HG02852 (cell line): Measurements from ENCODE around the gene STK24.

Experiments used
- ATAC-seq: cut with Tn5 transposase; IDR thresholded peaks from one replicate; pipeline ENCODE4 v1.9.1; 2021; ENCODE audit warnings: mild to moderate bottlenecking, moderate library complexity; ENCODE audit not compliant: unreplicated experiment

Gene STK24

GRCh38 chr13:98440390-98441055, 136.4 kb downstream of the STK24 start:
- ATAC-seq = no peak

GRCh38 chr13:98439896-98440295, 137.0 kb downstream of the STK24 start:
- ATAC-seq = no peak

DNA sequence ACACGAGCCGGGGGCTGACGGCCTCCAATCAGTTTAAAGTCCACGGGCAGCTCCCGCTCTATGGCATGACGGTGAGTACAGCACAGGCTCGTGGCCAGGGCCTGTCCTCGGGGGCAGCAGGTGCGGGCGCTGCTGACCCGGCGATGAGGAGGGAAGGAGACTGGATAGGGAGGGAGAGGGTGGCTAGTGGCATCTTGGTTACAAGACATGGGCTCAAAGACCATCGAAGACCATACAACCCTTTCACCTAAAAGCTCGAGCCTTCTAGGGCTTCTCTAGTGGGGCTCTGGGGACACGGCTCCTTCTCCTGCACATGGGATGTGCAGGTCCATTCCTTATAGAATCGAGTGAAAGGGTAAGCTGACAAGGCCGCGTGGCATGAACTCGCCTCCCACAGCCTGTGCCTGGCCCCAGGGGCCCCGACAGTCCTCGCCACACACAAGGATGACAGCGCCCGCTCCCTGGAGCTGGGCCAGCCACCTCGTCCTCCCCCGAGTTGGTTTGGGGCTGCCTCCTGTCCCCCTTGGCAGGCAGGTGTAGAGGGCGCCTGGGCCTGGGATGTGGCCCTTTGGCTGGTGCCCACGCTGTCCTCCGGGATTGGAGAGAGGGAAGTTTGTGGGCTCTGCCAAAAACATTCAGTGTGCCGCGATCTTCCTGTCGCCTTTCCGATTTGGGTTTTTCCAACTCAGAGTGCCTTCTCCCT, 137.6 kb downstream of the STK24 start:
- no peak for ATAC-seq

DNA sequence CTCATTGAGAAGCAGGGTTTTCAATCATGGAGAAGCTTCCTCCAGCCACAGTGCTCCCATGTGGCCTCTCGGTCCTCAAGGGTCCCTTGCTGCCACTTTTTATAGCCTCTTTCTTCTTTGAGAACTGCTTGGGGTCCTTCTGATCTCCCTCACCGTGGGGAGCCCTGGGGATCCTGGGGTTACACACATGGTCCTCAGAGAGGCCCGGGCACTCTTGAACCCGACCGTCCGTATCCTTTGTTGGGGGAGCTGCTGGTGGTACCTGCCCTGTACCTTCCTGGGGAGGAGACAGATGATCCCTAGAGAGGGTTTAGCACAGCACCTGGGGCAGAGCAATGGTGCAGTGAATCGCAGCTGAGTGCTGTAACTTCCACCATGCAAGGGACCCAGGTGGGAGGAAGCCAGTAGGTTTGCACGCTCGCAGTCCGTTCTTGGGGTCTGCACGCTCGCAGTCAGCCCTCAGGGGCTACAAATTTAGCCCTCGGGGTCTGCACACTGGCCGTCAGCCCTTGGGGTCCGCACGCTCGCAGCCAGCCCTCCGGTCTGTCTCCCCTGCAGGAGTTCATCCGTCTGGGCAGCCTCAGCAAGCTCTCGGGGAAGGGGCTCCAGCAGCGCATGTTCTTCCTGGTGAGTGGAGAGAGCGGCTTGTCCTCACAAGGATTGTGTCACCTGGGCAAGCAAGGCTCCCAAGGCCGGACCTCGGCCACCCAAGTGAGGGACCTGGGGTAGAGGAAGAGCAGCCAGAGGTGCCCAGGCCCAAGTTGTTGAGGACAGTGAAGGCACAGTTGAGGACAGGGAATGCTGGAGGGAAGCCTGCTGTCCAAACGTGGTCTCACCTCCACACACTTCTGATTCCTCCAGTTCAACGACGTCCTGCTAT, 138.4 kb downstream of the STK24 start:
- no peak for ATAC-seq

DNA sequence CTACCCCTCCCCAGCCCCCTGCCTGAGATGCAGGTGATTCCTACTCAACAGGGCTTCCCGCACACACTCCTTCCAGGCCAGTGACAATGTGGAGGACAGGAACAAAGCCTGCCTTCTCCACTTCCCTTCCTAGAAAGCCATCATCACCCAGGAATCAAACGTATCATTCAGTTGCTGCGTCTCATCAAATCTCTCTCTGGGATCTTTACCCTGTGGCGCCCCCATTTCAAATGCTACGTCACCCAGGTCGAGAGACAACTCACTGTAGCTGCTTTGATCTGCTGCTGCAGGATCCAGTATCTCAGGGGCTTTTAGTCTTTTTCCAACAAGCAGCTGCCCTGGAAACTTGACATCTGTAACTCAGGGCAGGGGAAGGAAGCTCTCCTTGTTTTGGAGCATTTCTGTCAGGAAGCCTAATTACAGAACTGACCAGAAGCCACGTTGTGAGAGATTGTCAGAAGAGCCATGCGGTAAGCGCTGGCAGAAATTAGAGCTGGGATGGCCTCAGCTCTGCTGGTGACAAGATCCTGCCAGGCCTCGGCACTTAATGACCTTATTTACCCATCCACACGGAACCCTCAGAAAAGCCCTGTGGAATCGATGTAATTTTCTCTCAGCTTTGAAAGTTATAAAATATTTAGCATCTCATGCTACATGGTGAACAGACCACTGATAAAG, 140.5 kb downstream of the STK24 start:
- ATAC-seq = no peak

- no peak for ATAC-seq
These were observed 141.5 kb downstream of the STK24 start for GRCh38 chr13:98435376-98435775.

- no peak for ATAC-seq
These were observed 142.8 kb downstream of the STK24 start for GRCh38 chr13:98434060-98434459.

DNA sequence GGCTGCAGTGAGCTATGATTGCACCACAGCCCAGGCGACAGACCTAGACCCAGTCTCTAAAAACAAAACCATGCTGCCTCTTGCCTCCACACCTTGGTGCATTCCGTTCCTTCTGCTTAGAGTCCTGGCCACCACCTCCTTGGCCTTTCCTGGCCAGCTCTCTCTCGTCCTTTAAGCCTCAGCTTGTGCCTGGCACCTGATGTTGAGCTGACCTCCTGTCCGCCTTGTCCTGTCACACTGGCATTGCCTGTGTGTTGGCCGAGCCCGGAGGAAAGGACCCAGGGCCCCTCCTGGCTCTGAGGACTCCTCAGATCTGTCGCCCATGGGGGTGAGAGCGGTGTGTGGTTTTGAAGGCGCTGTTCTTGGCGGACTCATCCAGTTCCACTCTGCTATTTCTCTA, 143.3 kb downstream of the STK24 start:
- ATAC-seq = no peak

DNA sequence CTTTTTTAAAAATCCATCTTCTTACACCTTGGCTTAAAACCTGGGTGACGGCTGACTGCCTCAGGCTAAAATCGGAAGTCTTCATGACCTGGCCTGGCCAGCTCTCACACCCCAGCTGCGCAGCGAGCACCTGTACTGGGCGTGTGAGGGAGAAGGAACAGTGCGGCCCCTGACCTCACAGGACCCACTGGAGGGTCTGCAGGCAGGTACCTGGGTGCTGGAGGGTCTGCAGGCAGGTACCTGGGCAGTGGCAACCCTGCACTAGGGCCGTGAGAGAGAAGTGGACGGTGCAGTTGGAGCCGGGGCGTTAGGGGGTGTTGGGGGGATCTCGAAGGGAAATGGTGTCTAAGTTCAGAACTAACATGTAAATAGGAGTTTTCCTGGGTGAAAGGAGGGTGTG, 144.3 kb downstream of the STK24 start:
- no peak for ATAC-seq

DNA sequence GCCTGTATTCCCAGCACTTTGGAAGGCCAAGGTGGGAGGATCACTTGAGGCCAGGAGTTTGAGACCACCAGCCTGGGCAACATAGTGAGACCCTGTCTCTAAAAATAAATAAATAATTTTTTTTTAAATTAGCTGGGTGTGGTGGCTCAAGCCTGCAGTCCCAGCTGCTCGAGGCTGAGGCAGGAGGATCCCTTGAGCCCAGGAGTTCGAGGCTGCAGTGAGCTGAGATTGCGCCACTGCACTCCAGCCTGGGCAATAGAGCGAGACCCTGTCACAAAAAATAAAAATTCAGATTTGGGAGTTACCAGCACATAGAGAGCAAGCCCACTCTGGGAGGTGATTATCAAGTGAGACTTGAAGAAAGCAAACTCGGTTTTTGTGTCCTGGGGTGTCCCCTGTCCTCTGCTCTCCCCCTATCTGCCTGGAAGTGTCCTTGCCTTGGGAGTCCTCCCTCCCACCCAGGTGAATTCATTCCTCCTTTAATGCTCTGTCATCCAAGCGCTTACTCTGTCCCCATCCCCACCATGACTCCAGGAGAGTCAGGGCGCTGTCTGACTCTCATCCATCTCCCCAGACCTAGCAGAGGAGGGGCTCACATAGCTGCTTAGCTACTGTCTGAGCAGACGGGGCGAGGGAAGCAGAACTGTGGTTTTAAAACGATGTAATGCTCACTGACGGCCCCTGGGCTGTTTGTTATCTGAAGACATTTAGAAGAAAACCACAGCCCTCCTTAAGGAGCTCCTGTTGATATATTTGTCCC, 146.8 kb downstream of the STK24 start:
- no peak for ATAC-seq

DNA sequence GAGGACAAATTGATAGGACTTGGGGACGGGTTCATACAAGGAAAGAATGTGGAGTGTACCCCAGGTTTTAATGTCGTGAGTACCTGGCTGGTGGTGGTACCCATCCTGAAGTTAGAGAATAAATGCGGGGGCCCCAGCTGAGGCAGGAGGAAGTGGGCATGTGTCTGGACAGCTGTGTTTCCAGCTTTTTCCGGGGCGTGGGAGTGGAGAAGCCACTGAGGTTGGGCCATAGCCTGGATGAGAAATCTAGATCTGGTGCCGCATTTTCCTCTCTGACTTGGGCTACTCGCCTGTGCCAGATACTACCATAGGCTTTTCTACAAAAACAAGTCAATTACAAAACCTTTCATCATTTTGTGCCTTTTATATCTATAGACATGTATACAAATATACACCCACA, 147.4 kb downstream of the STK24 start:
- ATAC-seq = no peak

DNA sequence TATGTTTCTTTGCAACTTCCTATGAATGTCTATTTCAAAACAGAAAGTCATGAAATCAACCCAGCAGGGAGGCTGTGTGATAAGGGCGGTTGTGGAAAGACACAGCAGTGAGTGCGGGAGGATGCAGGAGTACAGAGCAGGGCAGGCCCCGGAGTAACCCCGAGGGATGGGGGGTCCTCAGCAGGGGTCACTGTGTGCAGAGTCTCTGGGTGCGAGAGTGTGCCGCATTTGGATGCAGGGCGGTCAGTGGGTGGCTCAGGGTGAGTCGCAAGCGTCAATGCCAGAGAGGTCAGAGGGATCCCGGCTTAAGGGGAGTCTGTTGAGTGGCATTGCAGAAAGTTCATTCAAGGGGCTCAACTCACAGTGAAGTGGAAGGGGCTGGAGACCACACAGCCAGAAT, 147.8 kb downstream of the STK24 start:
- ATAC-seq = no peak

DNA sequence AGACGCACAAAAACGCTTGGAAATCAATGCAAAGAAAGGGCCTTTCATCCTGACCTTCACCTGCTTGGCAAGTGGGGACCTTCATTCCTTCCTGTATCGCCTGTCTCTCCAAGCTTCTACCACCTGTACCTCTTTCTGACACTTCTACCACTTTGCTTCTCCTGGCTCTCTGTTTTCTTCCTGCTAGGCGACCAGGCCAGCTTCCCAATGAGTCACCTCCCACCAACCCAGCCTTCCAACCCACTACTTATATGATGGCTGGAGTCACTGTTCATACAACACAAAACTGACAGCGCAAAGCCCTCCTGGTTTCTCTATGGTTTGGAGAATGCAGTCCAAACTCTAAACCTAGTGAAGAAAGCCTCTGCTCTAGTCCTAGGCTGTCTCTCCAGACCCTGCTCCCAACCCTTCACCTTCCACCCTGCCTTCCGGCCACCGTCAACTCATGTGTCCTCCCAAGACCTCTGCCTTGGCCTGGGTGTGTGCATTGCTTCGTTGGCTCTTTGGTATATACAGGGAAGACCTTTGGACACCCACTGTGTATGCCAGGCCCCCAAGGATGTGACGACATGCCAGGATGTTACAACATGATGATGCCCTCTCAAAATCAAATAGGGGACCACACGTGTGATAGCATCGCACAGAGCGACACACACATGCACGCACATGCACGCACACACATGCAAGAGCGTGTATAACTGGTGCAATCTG, 148.5 kb downstream of the STK24 start:
- ATAC-seq = no peak

GRCh38 chr13:98427331-98427995, 149.4 kb downstream of the STK24 start:
- no peak for ATAC-seq

DNA sequence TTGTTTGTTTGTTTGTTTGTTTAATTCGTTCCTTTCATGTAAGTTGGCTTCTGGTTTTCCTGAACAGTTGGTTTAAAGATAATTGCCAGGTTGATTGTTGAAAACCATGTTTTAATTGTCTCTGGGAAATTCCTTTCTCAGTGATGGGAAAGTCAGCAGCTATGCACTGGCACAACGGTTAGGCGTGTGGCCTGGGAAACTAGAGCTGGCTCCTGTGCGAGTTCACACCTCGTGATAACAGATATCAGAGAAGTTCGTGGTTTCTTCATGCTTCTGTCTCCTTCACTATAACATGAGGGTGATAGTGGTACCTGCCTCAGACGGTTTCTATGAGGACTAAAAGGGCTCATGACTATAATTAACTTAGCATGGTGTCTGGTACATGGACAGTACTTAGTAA, 153.5 kb downstream of the STK24 start:
- ATAC-seq = no peak

GRCh38 chr13:98422046-98422445, 154.9 kb downstream of the STK24 start:
- no peak for ATAC-seq

DNA sequence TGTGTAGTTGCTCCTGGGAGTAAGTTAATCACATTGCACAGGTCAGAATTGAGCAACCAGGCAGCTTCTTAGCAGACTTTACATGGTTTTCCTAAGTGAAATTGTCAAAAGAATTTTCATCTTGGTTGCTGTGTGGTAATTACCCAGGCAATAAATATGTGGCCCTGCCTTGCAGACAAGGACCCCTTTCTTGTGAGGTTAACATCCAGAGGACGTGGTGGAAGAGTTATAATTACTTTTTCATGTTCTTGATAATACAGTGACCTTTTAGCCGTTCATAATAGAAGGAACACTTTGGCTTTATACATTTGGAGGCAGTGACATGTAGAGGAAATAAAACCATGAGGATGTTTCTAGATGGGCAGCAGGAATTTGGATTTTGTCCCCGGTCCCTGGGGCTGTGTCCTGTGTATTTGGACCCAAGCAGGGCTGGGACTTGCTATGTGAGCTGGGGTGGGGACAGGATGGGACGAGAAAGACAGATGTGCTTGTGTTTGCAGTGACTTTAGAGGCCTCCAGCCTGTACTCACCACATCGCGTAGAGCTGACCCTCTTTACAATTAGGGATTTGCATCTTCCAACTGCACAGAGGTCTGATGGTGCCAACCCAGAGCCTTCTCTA, 156.2 kb downstream of the STK24 start:
- ATAC-seq = no peak

GRCh38 chr13:98419786-98420553, 156.9 kb downstream of the STK24 start:
- no peak for ATAC-seq
